ENCODE measurements around the gene TAF1A.

GRCh38 chr1:222629921-222630535 lies 40.3 kb upstream of the TAF1A start:
- TF ChIP-seq CTCF (IDR thresholded peaks at IDR 0.05) (no peak), EZH2 (IDR thresholded peaks at IDR 0.05) (no peak)

Measured in neural progenitor cell (in vitro differentiated cells).